Hematopoietic multipotent progenitor cell treated with erythropoietin and hydrocortisone succinate and interleukin-3 and kit ligand, for 4 days (in vitro differentiated cells): Measurements from ENCODE around the gene PUSL1.
A peak's percentile ranks its signal among the peaks of the same experiment; 100 is the strongest.

Source experiments
- DNase-seq: peaks from one replicate; pipeline ENCODE4 v3.0.0-alpha.2; 2015

Gene PUSL1

DNA sequence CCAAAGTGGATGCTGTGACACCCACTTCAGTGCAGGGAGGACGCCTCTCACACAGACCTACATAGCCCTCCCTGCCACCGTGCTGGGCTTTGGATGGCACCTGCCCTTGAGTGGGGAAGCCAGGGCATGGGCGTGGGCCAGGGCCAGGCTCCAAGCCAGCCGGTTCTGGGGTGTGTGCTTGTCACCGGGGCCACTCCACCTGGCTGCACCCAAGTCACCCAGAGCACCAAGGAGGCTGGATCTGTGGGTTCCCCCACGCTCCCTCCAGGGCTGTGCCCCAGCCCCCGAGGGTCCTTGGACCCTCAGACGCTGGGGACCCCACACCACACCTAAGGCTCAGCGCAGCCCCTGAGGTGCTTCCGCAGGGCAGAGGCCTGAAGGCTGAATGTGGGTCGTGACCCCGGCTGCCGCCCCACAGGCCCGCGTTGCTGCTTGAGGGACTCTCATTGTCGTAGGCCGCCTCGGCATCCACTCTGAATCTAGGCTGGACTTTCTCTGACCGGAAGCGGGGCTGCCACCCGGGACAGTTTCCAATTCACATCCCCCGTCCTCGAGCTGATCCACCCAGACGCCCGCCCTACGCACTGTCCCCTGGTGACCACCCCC is 48.5 kb downstream of the PUSL1 start:
- DNase-seq, result no peak

DNA sequence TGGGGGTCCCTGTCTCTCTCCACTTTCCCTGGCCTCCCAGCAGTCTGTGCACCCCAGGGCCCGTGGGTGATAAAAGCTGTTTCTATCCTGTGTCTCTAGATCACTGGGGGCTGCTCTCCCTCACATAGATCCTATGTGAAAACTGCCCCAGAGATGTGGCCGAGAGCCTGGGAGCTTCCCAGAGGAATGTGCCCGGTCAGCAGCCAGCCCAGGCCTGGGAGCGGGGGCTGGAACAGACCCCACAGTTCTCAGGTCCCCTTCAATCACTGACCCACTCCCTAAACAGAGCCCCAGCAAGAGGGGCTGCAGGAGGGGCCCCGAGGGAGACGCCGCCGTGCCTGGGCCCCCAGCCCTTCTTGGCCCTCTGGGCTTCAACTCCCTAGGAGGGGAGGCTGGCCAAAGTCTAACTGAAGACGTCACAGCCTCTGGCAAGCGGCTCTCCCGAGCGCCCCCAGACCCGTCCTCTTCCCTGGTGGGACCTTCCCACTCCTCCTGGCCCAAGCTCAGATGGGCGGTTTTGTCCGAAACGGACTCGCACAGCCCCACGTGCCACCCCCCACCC is 49.6 kb downstream of the PUSL1 start:
- no peak for DNase-seq

DNA sequence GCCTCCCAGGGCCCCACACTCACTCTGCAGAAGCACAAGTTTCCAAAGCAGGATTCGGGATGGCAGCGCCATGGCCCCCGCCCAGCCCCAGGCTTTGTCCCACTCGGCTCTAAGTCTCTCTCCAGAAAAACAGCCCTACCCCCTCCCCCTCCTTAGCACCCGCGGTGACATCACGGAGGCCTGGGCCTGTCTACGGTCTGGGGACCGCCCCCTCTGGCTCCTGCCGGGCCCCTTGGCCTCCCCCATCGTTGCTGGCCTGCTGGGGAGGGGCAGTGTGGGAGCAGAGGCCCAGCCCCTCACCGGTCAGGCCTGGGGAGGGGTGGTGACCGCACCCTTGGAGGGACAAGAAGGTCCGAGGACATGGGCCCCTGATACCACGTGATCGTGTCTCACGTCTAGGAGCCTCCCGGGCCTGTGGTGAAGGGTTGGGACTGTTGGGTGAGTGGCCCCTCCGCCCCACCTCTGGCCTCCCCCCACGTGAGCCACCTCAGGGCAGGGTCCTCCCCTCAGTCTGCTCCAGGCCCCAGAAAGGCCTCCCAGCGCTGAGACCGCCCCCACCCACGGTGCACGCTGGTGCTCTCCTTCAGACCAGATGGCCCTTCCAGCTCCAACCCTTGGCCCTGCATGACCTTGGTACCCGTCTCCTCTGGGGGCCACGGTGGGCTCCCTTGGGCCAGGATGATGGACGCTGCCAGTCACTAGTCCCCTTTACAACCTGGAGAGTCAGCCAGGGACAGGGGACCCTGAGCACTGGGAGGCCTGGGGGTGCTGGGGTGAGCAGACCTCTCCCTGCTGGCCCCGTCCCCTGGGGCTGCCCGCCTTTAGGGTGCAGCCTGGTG is 50.3 kb downstream of the PUSL1 start, which contains the start of gene MXRA8:
TSS of gene MXRA8 (minus strand) at position 123 of the 839 bp plus-strand sequence. CDS start at position 72, 51 bp downstream.
- no peak for DNase-seq

DNA sequence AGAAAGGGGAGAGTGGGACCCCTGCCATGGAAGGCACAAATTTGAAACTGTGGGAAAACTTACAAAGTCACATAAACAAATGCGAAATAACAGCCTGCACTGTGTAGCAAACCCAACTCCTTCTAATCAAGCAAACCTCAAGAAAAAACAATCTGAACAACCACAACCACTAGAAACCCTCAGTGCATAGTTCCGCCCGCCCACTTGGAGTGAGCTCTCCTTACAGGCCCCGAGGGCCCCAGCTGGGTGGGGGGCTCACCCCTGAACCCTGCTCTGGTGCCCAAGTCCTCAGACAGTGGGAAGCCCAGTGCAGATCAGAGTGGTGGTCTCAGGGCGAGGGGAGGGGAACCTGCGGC is 50.9 kb downstream of the PUSL1 start:
- DNase-seq, result peak; percentile 37

DNA sequence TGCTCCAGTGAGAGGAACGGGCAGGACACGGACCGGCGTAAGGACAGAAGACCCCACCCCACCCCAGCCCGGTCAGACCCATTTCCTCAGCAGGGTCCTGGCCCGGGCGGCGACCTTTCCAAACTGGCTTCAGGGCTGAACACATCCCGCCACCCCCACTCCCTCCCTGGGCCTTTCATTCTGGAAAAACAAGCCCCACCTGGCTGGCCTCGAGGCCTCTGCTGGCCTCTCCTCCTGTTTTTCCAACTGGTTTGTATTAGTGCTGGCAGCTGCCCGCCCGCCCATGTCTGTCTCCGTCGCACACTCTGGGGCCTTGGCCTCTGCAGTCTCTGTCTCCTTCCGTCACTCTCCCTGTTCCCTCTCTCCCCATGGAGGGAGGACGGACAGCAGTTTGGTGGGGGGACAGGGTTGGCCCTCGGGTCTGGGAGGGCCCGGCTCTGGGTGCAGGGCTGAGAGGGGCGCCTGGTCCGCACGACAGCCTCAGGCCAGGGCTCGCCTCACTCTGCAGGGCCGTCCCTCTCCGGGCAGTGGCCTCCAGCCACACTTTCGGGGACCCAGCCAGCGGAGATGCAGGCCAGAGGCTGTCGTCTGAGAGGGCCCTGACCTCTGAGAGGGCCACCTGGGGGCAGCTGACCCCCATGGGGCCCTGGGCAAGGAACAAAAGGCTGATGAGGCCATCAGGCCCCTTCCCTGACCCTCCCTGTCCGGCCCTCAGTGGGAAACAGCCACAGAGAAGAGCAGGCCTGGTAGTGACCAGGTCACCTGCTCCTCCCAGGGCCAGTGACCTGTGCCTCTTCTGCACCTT is 51.5 kb downstream of the PUSL1 start:
- no peak for DNase-seq

DNA sequence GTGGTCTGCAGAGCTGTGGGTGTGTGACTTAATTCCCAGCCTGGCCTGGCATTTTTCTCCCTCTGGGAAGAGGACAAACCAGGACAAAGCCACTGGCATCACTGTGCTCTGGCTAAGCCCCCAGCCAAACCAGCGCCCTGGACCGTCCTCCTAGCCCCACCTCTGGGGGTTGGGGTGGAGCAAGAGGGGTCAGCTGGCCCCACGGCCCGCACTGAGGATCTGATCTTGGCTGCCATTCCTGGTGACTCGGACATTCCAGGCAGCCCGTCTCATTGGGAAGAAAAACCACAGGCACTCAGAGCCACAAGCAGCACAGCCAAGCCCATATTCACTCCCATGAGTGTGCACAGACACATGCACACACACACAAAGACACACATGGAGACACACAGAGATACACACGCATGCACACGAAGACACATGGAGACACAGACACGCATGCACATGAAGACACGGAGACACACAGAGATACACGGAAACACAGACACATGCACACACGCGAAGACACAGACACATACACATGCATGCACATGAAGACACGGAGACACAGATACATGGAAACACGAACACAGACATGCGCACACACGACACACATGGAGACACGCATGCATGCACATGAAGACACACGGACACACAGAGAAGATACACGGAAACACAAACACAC is 52.2 kb downstream of the PUSL1 start:
- DNase-seq, result no peak
